MV-4-11 (cell line): Measurements from ENCODE around the gene SATB2.
A peak's percentile ranks its signal among the peaks of the same experiment; 100 is the strongest.

Experiments
- DNase-seq: peaks from one replicate; lab custom pipeline; 2025; lab: John Stamatoyannopoulos, UW

Gene SATB2

DNA sequence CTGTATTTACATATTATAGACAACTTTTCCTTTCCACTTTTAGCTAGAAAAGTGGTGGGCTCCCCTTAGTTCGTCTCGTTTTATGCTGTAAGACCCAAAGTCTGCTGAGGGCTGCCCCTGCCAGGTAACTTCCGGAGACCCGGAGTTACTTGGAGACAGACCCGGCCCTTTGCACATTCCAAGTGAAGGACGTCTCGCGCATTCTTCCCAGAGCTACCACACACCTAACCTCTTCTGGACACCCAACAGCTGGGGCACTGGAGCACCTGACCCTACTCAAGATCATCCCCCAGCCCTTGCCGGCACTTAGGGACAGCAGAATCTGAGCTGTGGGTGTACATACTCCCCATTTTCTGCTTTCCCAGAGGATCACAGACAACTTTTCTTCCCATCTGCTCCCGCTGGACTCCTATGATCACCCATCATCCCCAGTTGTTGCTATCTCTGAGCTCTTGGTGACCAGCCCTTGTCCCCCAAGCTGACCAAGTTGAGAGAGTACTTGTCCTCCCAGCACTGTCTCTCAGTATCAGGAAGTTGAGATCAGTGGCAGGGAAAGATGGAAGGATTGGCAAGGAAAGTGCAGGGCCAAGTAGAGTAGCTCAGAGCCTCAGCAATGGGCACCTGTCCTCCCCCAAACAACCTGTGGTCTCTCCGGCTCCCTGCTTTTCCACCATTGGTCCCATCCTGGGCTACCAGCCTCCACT is 8.4 kb upstream of the SATB2 start:
- no peak for DNase-seq

DNA sequence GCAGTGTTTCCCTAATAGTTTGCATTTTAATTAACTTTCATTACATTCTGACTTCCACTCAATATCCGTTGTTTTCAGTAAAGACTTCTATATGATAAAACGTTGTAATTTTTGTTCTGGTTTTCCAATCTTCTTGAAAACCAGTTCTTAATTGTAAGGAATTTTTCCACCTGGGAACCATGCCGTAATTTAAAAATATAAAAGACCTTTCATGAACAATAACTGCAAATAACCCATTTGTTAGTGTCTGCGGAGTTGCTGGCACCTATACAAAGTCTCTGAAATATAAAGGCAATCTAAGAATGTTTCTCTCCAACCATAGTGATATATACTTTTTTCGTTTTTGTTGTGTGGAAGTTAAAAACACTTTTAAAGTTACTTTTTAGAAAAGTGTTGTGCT is 7.7 kb upstream of the SATB2 start:
- DNase-seq, result no peak

DNA sequence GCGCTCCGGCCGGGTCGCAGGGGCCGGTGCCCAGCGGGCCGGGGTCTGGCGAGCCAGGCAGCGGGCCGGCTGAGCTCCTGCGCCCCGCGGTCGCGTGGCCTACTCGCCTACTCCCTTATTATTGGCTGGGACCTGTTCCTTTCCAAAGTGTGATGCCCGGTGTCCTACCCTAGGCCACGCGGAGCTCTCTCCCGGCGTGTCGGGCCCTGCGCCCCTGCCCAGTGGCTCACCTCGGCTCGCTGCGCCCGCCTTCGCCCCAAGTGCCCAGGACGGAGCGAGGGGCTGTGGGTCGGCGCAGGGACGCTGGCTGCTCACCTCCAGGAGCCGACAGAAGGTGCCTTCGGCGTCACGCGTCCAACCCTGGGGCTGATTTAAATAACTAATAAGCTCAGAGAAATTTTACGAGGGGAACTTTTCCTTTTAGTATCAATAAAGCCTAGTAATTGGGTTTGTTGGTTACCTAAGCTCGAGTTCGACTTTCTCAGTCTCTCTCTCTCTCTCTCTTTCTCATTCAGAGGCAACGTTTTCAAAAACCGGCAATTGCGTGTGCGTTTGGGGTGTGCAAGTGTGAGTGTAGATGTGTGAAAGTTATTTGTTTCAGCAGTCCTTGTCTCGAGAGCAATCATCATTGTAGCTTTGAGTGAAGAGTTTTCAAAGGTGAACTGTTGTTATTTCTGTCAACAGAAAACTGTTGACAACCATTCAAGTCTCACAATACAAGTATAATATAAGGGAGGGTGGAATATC is 7.0 kb upstream of the SATB2 start:
- no peak for DNase-seq

- DNase-seq, result no peak
Observed at GRCh38 chr2:199463708-199464605, 6.2 kb upstream of the SATB2 start.

GRCh38 chr2:199462956-199463692 is 5.4 kb upstream of the SATB2 start:
- peak; percentile 60 for DNase-seq

- DNase-seq, result no peak
Observed at GRCh38 chr2:199462347-199462955, 4.7 kb upstream of the SATB2 start.

DNA sequence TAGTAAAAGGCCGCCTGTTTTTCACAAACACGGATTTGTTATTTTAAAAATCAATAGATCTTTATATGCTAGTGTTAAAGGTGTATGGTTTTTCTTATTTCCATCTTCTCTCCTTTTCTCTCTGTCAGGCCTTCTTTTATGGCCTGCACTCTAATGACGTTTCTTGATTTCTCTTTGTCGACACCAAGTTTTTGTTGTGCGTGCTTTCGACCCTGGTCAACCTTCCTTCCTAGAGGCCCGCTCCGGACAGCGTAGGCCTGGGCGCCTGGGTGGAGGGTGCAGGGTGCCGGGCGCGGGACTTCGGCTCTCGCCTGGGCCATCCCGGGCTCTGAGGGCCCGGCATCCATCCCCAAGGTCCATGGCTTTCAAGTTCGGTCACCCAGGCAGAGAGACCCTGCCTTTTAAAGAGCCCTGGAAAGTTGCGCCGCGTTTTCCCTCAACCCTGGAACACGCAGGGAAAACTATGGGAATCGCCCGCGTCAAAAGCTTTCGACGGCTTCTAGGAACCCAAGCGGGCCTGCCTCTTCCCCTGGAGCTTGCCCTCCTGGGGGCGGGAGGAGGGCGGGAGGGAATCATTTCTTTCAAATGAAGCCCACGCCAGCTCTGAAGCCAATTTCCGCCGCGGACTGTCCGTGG is 4.1 kb upstream of the SATB2 start:
- no peak for DNase-seq

DNA sequence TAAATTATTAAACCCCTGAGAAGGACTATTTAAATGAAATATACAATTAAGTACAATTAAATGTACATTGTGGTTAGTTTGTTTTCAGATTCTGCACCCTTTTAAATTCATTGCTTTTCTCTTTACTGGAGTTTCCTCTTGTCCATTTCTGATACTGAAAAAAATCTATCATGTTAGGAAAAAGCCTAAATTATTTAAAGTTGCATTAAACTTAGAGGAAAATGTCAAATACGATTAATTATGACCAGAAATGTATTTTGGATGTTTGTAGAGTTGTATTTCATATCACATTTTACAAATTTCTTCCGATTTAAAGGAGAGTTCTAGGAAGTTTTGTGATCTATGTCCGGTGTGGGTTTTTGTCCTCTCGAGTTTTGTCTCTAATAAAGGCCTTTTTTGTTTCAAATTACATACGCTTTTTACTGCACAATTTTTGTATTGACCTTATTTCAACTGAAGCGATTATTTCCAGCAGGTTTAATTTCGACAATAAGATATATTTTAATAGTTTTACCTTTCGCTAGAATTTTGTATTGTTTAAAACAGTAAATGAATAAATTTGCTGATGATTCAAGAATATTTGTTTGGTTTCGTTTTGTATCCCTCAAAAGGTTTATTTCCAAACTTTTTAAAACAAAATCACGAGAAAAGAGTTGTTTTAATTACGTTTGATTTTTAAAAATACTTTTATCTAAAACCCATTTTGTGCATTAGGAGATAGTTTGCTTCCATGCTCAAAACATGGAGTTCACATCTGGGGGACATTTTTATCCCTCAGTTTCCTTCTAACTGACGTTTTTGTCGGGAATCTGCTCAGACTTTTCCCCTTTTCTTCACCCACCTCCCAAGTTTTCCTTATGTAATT is 3.3 kb upstream of the SATB2 start:
- no peak for DNase-seq

DNA sequence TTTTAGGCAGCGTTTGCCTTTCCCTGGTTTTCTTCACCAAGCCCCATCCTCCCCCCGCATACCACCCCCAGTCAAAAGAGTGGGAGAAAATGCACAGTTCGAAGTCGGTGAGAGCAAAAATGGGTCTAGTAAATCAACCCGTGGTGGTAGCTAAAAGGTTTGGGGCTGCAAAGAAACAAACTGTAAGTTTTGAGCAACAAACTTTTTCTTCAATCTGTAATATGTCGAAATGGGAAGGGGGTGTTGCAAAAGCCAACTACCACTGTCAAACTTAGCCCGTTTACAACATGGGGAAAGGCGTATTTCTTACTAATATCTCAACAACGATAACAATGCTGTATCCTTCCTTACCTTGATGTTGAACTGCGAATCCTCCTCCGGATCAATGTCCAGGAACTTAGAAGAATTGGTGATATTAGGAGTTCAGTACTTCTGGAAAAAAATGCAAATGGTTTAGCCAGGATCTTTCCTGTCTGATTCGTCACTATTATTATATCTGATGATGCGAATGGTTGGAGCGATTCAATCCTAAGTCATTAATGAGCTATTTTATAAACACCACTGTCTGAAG is 2.4 kb upstream of the SATB2 start:
- peak; percentile 44 for DNase-seq

DNA sequence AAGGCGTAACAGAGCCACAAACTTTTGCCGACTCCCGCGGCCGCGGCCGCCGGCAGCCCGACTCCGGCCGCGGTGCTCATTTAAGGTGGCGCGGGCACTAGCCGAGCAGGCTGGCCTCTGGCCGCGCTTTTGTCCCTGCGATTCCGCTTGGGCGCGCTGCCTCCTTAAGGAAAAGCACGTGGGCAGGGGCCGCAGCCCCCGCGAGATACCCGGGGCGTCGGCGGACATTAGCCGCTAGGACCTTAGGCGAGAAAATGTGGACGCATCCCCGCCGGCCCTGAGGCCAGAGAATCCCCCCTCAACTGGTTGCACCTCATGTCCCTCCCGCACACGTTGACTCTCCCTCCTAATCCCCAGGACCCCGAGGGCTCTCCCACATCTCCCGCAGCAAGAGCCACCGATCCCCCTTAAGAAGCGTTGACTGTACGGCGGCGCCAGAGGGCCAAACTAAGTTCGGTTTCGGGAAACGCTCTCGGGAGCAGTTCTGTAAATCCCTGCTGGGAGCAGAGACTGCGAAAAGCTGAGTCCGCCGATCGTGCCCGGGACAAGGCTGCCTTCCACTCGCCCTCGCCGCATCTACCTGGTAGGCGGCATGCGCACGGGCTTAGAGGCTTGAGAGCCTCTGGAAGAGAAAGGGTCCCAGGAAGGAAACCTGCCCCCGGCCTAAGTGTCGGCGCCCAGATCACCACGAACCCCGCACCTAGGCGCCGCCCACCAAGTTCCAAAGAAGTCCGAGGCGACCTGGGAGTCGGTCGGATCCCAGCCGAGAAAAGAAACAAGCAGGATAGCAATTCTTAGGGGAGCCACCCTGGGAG is 1.8 kb upstream of the SATB2 start:
- peak; percentile 83 for DNase-seq

DNA sequence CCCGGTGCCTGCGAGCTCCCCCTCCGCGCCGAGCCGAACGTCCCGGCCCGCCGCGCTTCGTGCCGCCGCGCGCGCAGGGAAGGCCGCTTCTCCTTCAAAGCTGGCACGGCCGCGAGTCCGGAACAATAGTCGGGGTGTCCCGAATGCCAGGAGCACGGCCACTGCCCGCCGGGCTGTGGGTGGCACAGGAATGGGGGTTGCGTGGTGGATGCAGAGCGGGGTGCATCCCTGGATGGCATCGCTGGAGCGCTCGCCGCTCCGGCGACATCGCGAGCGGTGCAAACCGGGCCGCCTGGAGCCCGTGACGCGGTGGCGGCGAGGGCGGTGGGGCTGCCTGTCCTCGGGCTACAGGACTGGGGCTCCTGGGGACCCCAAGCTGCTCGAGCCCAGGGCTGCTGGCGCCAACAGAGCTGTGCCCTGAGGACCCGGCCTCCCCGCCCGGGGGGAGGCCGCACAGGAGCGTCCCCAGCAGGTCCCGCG is 1.1 kb upstream of the SATB2 start:
- no peak for DNase-seq

GRCh38 chr2:199458009-199458805 is 468 bp upstream of the SATB2 start:
- DNase-seq, result peak; percentile 39

GRCh38 chr2:199456383-199457146 is 1.2 kb downstream of the SATB2 start:
- no peak for DNase-seq

DNA sequence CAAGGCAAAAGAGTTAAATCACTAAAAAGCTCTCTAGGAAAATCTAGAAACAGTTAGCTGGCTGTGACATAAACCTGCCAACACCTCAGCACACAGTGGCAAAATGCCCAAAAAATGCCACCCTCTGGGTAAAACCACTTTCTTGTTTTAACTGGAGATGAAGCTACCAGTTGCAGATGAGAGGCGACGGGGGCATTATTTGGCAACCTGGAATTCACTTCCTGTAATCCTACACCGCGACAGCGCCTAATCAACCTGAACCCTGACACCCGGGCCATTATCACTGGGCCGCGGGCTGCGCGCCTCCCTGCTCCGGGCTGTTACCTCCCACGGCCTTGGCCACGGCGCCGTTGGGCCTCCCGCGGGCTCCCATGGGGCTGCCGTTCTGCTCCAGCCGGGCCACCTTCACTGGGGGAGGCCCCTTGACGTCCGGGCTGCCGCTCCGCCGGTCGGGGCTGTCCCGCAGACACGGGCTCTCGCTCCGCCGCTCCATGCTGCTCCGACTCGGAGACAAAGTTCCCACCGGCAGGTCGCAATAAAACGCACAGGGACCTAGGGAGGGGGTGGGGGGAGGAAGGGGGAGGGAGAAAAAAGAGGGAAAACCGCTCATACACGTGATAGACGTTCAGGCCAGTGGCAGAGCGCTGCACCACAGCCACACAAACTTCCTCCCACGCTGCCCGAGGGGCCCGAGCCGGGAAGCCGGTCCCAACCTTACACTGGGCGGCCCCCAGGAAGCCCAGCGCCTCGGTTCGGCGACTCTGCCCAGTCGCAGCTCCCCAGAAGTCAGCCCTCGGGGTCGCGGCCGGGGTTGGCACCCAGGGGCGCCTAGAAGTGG is 2.0 kb downstream of the SATB2 start:
- DNase-seq, result peak; percentile 39

- no peak for DNase-seq
Observed at GRCh38 chr2:199455210-199455544, 2.6 kb downstream of the SATB2 start.

DNA sequence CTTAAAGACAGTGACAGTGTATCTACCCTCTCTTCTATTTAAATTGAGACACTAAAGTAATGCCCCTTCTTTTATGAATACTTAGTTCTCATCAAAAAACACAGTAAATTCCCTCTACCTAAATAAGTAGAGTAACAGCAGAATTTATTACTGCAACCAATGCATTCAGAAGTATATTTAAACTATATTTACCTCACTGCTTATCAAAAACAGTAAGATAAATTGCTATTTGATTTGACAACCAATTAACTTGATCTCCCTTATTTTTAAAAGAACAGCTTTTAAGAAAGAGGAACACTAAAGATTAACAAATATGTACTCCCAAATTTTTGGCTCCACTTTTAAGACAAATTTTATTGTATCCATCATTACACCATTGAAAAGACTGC is 4.8 kb downstream of the SATB2 start:
- no peak for DNase-seq
